IMR-90 (cell line): Measurements from ENCODE around the gene ZNF3. TPM values are rescaled to one million over a fixed set of nuclear protein-coding genes. Genes with fewer than 3 reads are reported as not detected.
A peak's percentile ranks its signal among the peaks of the same experiment; 100 is the strongest.

ENCODE experiments used
- ATAC-seq: fragments of 200-7000 bp; cut with Tn5 transposase; 2 replicates; pipeline ENCODE4 v1.9.1; 2020; ENCODE audit warnings: low read depth, mild to moderate bottlenecking, moderate library complexity
- BruUV-seq: library from RNA; stranded (reverse); fragments of 400-500 nt; replicated peaks from 2 replicates; lab custom pipeline; 2021; lab: Mats Ljungman, UMichigan
- CTCF ChIA-PET: fragments of 300-600 bp; formaldehyde crosslinking; extraction: SDS; loops from one replicate; lab custom pipeline; 2021; ENCODE audit warnings: antibody characterized with exemption; lab: Yijun Ruan, JAX
- POLR2A ChIA-PET: fragments of 300-600 bp; sonication (Branson Sonifier 250); formaldehyde crosslinking; loops from one replicate; lab custom pipeline; 2022; ENCODE audit warnings: antibody characterized with exemption; ENCODE audit not compliant: unreplicated experiment; lab: Charles Lee
- DNase-seq: peaks from one replicate; pipeline ENCODE4 v3.0.0; 2013
- H2AFZ ChIP-seq: replicated peaks from 2 replicates; pipeline ENCODE3; 2013; ENCODE audit warnings: low read length, mild to moderate bottlenecking; ENCODE audit not compliant: poor library complexity
- H2AK5ac ChIP-seq: 2 replicates; pipeline ENCODE4 v1.6.1; 2013; ENCODE audit warnings: low read depth, low read length, inconsistent platforms
- H2AK9ac ChIP-seq: replicated peaks from 2 replicates; pipeline ENCODE3; 2013; ENCODE audit warnings: mild to moderate bottlenecking, low read depth, low read length, moderate library complexity; ENCODE audit not compliant: poor library complexity
- H2BK120ac ChIP-seq: 2 replicates; pipeline ENCODE4 v1.6.1; 2013; ENCODE audit warnings: low read depth, low read length, inconsistent platforms
- H2BK15ac ChIP-seq: 3 replicates; pipeline ENCODE4 v1.6.1; 2013; ENCODE audit warnings: low read depth, low read length, inconsistent platforms
- H2BK20ac ChIP-seq: 2 replicates; pipeline ENCODE4 v1.6.1; 2013; ENCODE audit warnings: low read depth, mild to moderate bottlenecking, inconsistent platforms, low read length, moderate library complexity
- H2BK5ac ChIP-seq: 2 replicates; pipeline ENCODE4 v1.6.1; 2013; ENCODE audit warnings: mild to moderate bottlenecking, low read depth, low read length, inconsistent platforms; ENCODE audit not compliant: poor library complexity, severe bottlenecking
- H3K14ac ChIP-seq: replicated peaks from 2 replicates; pipeline ENCODE4 v1.6.1; 2013; ENCODE audit warnings: low read depth, low read length, inconsistent platforms
- H3K18ac ChIP-seq: 2 replicates; pipeline ENCODE4 v1.6.1; 2013; ENCODE audit warnings: low read depth, low read length, control low read depth
- H3K23ac ChIP-seq: 2 replicates; pipeline ENCODE4 v1.6.1; 2013; ENCODE audit warnings: low read depth, low read length, inconsistent platforms
- H3K27ac ChIP-seq: 2 replicates; pipeline ENCODE4 v1.5.1; 2013; ENCODE audit warnings: mild to moderate bottlenecking, control low read depth, low read length; ENCODE audit not compliant: insufficient read depth
- H3K27me3 ChIP-seq: 2 replicates; pipeline ENCODE4 v1.6.1; 2013; ENCODE audit warnings: low read length; ENCODE audit not compliant: control insufficient read depth, insufficient read depth
- H3K36me3 ChIP-seq: 2 replicates; pipeline ENCODE4 v1.6.1; 2013; ENCODE audit warnings: low read length, mixed read lengths; ENCODE audit not compliant: control insufficient read depth, insufficient read depth
- H3K4ac ChIP-seq: 2 replicates; pipeline ENCODE4 v1.6.1; 2013; ENCODE audit warnings: low read depth, low read length, inconsistent platforms
- H3K4me1 ChIP-seq: 2 replicates; pipeline ENCODE4 v1.6.1; 2013; ENCODE audit warnings: low read length, mixed read lengths; ENCODE audit not compliant: control insufficient read depth, insufficient read depth
- H3K4me2 ChIP-seq: 2 replicates; pipeline ENCODE4 v1.6.1; 2013; ENCODE audit warnings: low read depth, mild to moderate bottlenecking, control low read depth, low read length, moderate library complexity
- H3K4me3 ChIP-seq: 2 replicates; pipeline ENCODE4 v1.5.1; 2013; ENCODE audit warnings: low read depth, mild to moderate bottlenecking, control low read depth, low read length, moderate library complexity; ENCODE audit not compliant: insufficient read depth
- H3K56ac ChIP-seq: 2 replicates; pipeline ENCODE4 v1.6.1; 2013; ENCODE audit warnings: low read length, inconsistent platforms; ENCODE audit not compliant: insufficient read depth; ENCODE audit errors: extremely low read depth
- H3K79me1 ChIP-seq, 2 experiments: 2 replicates each; pipeline ENCODE4 v1.6.1; 2013; ENCODE audit warnings: low read length in 2 of 2, inconsistent platforms in 1 of 2, low read depth in 1 of 2
- H3K9ac ChIP-seq: 2 replicates; pipeline ENCODE4 v1.6.1; 2013; ENCODE audit warnings: low read depth, low read length, control low read depth
- H3K9me1 ChIP-seq: 2 replicates; pipeline ENCODE4 v1.6.1; 2013; ENCODE audit warnings: low read length, inconsistent platforms; ENCODE audit not compliant: insufficient read depth
- H3K9me3 ChIP-seq: 2 replicates; pipeline ENCODE4 v1.6.1; 2013; ENCODE audit warnings: low read length; ENCODE audit not compliant: control insufficient read depth, insufficient read depth
- H4K20me1 ChIP-seq: 2 replicates; pipeline ENCODE4 v1.6.1; 2013; ENCODE audit warnings: low read length, inconsistent platforms; ENCODE audit not compliant: insufficient read depth
- H4K5ac ChIP-seq: 2 replicates; pipeline ENCODE4 v1.6.1; 2013; ENCODE audit warnings: mild to moderate bottlenecking, low read depth, low read length, control low read depth
- H4K8ac ChIP-seq, 2 experiments: 2 replicates each; pipeline ENCODE4 v1.6.1; 2013; ENCODE audit warnings: low read depth in 2 of 2, low read length in 2 of 2, control low read depth in 1 of 2, inconsistent platforms in 1 of 2
- H4K91ac ChIP-seq: 2 replicates; pipeline ENCODE4 v1.6.1; 2013; ENCODE audit warnings: low read depth, low read length, inconsistent platforms; ENCODE audit not compliant: insufficient read depth
- CEBPB ChIP-seq: IDR thresholded peaks from 2 replicates; pipeline ENCODE4 v1.6.1; 2012; ENCODE audit warnings: low read depth, low read length, improper control_type of control experiment
- WGBS, 2 experiments: methylation state at CpG; one replicate each; pipeline versions ENCODE4 v1.1.5 to v1.1.7; 2013; ENCODE audit warnings: missing lambda C conversion rate in 2 of 2; ENCODE audit not compliant: insufficient read length in 1 of 2; ENCODE audit errors: extremely low coverage in 2 of 2; 5-methylcytosine and 5-hydroxymethylcytosine counted together
- dilution Hi-C: fragments of 300-500 bp; cut with HindIII; formaldehyde crosslinking; loops from one replicate; pipeline ENCODE4 v1.14.3; 2018; ENCODE audit warnings: low sequenced_read_pairs; ENCODE audit not compliant: unreplicated experiment
- in situ Hi-C: fragments of 300-500 bp; cut with MboI; formaldehyde crosslinking; loops from 3 replicates; pipeline ENCODE4 v1.14.3; 2019; ENCODE audit warnings: low sequenced_read_pairs, inconsistent platforms, mixed read lengths
- intact Hi-C: fragments of 100-400 bp; cut with micrococcal nuclease; formaldehyde crosslinking; loops from 2 replicates; pipeline ENCODE4 v1.10.0; 2022
- polyA plus RNA-seq, 3 experiments: library from polyadenylated mRNA; depleted of rRNA; stranded (reverse); fragments of >200 nt; gene quantifications; 2 replicates each; pipeline ENCODE4 v1.2.3, GENCODE V29; 2012; ENCODE audit warnings: low replicate concordance in 1 of 3
- total RNA-seq: library from RNA; depleted of rRNA; stranded (reverse); fragments of >200 nt; gene quantifications from 2 replicates; pipeline ENCODE4 v1.2.3, GENCODE V29; 2012
- TF ChIP-seq, protein P1 (sequence below): conservative IDR thresholded peaks from 2 replicates; pipeline ENCODE4 v1.5.1; 2012; ENCODE audit warnings: mild to moderate bottlenecking, low read depth, low read length, improper control_type of control experiment

Gene ZNF3
- total and polyA plus RNA-seq, 2 of the 4 experiments (the other 2 are of a cell fraction) = 24.8 to 30.8 TPM

GRCh38 chr7:100085515-100085914 lies 4.0 kb upstream of the ZNF3 start:
- ATAC-seq (no peak), DNase-seq (no peak)
- H4K20me1 ChIP-seq = 0 out of 2 replicates have a peak, but pooled peaks cover 2% of the 10 kb centered on the region
- no peaks in the 10 kb centered on the region for H3K9me3 ChIP-seq
- H2BK120ac ChIP-seq = peak overlapping the region; percentile 95
- peak overlapping the region; percentile 85; the same call in 2 of the 3 replicates for H2BK15ac ChIP-seq
- ChIA-PET CTCF (no interaction called here), POLR2A (no interaction called here)
- peak overlapping the region; percentile 13 for H3K27ac ChIP-seq
- H3K56ac ChIP-seq = no peak overlapping the region
- H4K8ac ChIP-seq = peak overlapping the region in 1 of 2 experiments; percentile 68; a peak in 3 of 4 replicates
- H3K4me2 ChIP-seq = no peak overlapping the region
- peaks cover 3% of the 10 kb centered on the region for H3K36me3 ChIP-seq
- H4K91ac ChIP-seq = peak overlapping the region; percentile 77
- in situ Hi-C loops (no loop called here), dilution Hi-C loops (no loop called here), intact Hi-C loops (no loop called here)
- H3K14ac ChIP-seq = peak overlapping the region; percentile 78
- H3K4me1 ChIP-seq = peaks cover 21% of the 10 kb centered on the region
- peak overlapping the region; percentile 86 for H2AK5ac ChIP-seq
- H3K18ac ChIP-seq = no peak overlapping the region
- H3K4me3 ChIP-seq = no peak overlapping the region
- TF ChIP-seq, protein P1, sequence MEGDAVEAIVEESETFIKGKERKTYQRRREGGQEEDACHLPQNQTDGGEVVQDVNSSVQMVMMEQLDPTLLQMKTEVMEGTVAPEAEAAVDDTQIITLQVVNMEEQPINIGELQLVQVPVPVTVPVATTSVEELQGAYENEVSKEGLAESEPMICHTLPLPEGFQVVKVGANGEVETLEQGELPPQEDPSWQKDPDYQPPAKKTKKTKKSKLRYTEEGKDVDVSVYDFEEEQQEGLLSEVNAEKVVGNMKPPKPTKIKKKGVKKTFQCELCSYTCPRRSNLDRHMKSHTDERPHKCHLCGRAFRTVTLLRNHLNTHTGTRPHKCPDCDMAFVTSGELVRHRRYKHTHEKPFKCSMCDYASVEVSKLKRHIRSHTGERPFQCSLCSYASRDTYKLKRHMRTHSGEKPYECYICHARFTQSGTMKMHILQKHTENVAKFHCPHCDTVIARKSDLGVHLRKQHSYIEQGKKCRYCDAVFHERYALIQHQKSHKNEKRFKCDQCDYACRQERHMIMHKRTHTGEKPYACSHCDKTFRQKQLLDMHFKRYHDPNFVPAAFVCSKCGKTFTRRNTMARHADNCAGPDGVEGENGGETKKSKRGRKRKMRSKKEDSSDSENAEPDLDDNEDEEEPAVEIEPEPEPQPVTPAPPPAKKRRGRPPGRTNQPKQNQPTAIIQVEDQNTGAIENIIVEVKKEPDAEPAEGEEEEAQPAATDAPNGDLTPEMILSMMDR = no peak
- TF ChIP-seq CEBPB = peak; percentile 33; the same call in 1 of the 2 replicates
- no peak overlapping the region for H3K23ac ChIP-seq
- peak overlapping the region; percentile 98 for H3K4ac ChIP-seq
- no peaks in the 10 kb centered on the region for H3K27me3 ChIP-seq
- H2BK20ac ChIP-seq = peak overlapping the region; percentile 94
- H2AFZ ChIP-seq = peak overlapping the region; percentile 62
- peak overlapping the region; percentile 40 for H2BK5ac ChIP-seq
- no peak overlapping the region for H3K9ac ChIP-seq
- H4K5ac ChIP-seq = no peak overlapping the region
- H3K9me1 ChIP-seq = peaks cover 11% of the 10 kb centered on the region
- peak overlapping the region; percentile 60 for H2AK9ac ChIP-seq
- WGBS, 2 experiments = no CpG with 5 or more reads among the region's 3 CpGs
- no TSS peak for BruUV-seq
- H3K79me1 ChIP-seq = peaks cover 6 to 34% of the 10 kb centered on the region in 2 experiments; a peak in 3 of 4 replicates
